Right atrium auricular region (tissue), 2 donors: ENCODE data around the gene SYNDIG1. TPM values are rescaled to one million over a fixed set of nuclear protein-coding genes. Genes with fewer than 3 reads are reported as not detected.

Experiments
- DNase-seq: peaks from one replicate; pipeline ENCODE4 v3.0.0-alpha.2; 2019; ENCODE audit warnings: low spot score
- H3K27ac ChIP-seq, 2 donors: fragments of 200-600 bp; sonication (generic); 1 replicate in 1 of 2; 2 replicates in 1 of 2; pipeline ENCODE4 v1.5.1; 2016 to 2019
- H3K27me3 ChIP-seq, 2 donors: fragments of 200-600 bp; sonication (generic); one replicate each; pipeline versions ENCODE4 v1.5.1 to v1.6.0; 2017 to 2019
- H3K36me3 ChIP-seq: fragments of 200-600 bp; sonication (generic); one replicate; pipeline ENCODE4 v1.5.1; 2016
- H3K4me1 ChIP-seq, 2 donors: fragments of 200-600 bp; sonication (generic); one replicate each; pipeline versions ENCODE4 v1.5.1 to v1.6.0; 2017 to 2019
- H3K4me3 ChIP-seq, 2 donors: fragments of 200-600 bp; sonication (generic); 1 replicate in 1 of 2; 2 replicates in 1 of 2; pipeline ENCODE4 v1.5.1; 2017 to 2019; ENCODE audit warnings: mild to moderate bottlenecking in 1 of 2, moderate library complexity in 1 of 2
- H3K9me3 ChIP-seq, 2 donors: fragments of 200-600 bp; sonication (generic); one replicate each; pipeline ENCODE4 v1.5.1; 2019
- total RNA-seq, 2 donors: library from RNA; depleted of rRNA; stranded (reverse); fragments of >200 nt; gene quantifications; one replicate each; pipeline ENCODE4 v1.1.0, GENCODE V29; 2016
- TF ChIP-seq, protein P1 (sequence below), 2 donors: fragments of 200-600 bp; sonication (generic); IDR thresholded peaks; one replicate each; pipeline ENCODE4 v1.5.1; 2019; ENCODE audit warnings: antibody characterized with exemption in 2 of 2

The SYNDIG1 gene
- total RNA-seq, 2 donors from 2014 or later = 21.7 to 38.1 TPM

DNA sequence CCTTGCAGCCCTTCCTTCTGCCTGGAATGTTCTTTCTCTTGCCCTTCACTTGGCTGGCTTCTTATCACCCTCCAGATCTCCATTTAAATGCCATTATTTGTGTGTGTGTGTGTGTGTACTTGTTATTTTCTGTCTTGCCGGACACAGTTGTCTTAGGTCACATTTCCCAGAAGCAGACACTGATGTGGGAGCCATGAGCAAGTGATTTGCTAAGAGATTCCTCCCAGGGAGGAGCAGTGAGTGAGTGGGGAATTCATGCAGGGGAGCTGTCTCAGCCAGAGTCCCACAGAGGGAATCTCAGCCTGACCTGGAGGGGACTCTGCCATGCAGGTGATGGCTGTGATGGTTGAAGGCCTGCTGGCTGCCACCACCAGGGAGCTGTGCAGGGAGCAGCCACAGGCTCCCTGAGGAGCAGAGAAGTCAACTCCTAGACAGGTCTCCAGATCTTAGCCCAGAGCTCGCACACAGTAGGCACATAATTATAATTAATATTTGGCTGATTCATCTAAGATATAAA is 96.5 kb downstream of the SYNDIG1 start:
- Histone ChIP-seq H3K9me3 (no peaks in the 10 kb centered on the region), H3K4me3 (no peak overlapping the region), H3K36me3 (no peaks in the 10 kb centered on the region), H3K4me1 (peaks cover 0 to 7% of the 10 kb centered on the region in 2 donors), H3K27ac (no peak overlapping the region), H3K27me3 (no peaks in the 10 kb centered on the region)
- no peak for DNase-seq
- TF ChIP-seq, protein P1, sequence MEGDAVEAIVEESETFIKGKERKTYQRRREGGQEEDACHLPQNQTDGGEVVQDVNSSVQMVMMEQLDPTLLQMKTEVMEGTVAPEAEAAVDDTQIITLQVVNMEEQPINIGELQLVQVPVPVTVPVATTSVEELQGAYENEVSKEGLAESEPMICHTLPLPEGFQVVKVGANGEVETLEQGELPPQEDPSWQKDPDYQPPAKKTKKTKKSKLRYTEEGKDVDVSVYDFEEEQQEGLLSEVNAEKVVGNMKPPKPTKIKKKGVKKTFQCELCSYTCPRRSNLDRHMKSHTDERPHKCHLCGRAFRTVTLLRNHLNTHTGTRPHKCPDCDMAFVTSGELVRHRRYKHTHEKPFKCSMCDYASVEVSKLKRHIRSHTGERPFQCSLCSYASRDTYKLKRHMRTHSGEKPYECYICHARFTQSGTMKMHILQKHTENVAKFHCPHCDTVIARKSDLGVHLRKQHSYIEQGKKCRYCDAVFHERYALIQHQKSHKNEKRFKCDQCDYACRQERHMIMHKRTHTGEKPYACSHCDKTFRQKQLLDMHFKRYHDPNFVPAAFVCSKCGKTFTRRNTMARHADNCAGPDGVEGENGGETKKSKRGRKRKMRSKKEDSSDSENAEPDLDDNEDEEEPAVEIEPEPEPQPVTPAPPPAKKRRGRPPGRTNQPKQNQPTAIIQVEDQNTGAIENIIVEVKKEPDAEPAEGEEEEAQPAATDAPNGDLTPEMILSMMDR (IDR thresholded peaks at IDR 0.05) = no peak

DNA sequence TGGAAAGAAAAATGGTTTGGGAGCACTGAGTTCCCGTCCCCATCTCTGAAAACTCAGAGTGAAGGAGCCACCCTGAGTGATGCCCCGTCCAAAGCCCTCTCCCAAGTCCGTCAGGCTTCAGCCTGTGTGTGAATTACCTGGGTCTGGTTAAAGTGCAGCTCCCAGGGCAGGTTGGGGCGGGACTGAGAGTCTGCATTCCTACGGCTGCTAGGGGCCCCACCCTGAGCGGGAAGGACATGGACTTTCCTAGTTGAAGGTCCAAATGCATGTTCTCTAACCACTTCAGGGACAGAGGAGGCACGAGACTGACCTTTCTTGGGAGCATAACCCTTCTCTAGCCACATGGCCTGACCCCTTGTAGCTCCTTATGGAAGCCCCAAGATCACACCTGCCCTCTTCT is 97.2 kb downstream of the SYNDIG1 start:
- no peaks in the 10 kb centered on the region for H3K4me1 ChIP-seq
- no peak for DNase-seq
- no peak overlapping the region for H3K27ac ChIP-seq
- no peaks in the 10 kb centered on the region for H3K36me3 ChIP-seq
- TF ChIP-seq, protein P1 (IDR thresholded peaks at IDR 0.05) = no peak
- H3K4me3 ChIP-seq = no peak overlapping the region
- no peaks in the 10 kb centered on the region for H3K9me3 ChIP-seq
- no peaks in the 10 kb centered on the region for H3K27me3 ChIP-seq

DNA sequence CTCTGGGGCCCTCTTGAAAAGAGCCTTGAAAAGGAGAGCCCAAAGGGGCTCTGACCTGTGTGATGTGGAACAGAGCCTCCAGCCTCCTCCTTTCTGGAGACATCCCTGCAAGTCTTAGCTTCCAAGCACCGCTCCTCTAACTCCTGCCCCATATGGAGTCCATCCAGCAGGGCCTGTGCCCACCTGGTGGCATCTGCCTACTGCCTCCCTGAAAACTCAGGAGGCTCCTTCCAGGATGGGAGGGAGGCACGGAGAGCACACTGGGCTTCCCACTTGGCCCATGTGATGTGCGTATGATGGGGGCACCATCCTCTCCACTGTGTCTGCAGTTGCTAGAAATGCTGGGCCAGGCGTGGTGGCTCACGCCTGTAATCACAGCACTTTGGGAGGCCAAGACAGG is 98.1 kb downstream of the SYNDIG1 start:
- Histone ChIP-seq H3K27me3 (no peaks in the 10 kb centered on the region), H3K27ac (no peak overlapping the region), H3K4me1 (no peaks in the 10 kb centered on the region), H3K4me3 (no peak overlapping the region), H3K9me3 (no peaks in the 10 kb centered on the region), H3K36me3 (no peaks in the 10 kb centered on the region)
- no peak for DNase-seq
- TF ChIP-seq, protein P1 (IDR thresholded peaks at IDR 0.05) = no peak

DNA sequence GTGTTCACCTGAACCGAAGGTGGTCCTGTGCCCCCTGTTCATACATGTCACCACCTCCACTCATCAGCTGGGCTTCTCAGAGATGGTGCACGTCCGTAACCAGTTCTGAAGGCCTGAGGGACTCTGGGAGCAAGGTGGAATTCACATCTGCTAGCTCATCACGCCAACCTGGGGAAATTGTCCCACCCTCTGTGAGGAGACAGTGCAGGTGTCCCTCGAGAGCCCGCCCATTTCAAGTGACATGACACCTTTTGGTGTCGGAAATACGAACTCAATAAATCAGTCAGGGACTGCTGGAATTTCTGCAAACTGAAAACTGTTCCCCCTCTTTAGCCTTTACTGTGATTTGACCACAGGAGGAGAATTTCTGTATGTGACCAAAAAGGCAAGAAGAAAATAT is 99.4 kb downstream of the SYNDIG1 start:
- Histone ChIP-seq H3K27me3 (no peaks in the 10 kb centered on the region), H3K27ac (no peak overlapping the region), H3K4me3 (no peak overlapping the region), H3K4me1 (no peaks in the 10 kb centered on the region), H3K9me3 (no peaks in the 10 kb centered on the region), H3K36me3 (no peaks in the 10 kb centered on the region)
- TF ChIP-seq, protein P1 (IDR thresholded peaks at IDR 0.05) = no peak
- DNase-seq = no peak

DNA sequence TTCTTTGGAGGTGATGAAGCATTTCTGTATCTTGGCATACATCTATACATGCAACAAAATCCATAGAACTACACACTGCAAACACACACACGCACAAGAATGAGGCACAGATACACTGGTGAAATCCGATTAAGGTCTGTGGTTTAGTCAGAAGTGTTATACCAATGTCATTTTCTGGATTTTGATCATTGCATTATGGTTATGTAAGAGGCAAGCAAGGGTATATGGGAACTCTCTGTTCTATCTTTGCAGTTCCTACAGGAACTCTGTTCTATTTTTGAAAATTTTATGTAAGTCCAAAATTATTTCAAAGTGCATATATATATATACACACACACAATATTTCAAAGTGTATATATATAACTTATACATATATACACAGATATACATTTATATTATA is 101.7 kb downstream of the SYNDIG1 start:
- H3K27me3 ChIP-seq = no peaks in the 10 kb centered on the region
- TF ChIP-seq, protein P1 (IDR thresholded peaks at IDR 0.05) = no peak
- no peaks in the 10 kb centered on the region for H3K36me3 ChIP-seq
- no peaks in the 10 kb centered on the region for H3K4me1 ChIP-seq
- DNase-seq = no peak
- H3K9me3 ChIP-seq = no peaks in the 10 kb centered on the region
- no peak overlapping the region for H3K4me3 ChIP-seq
- no peak overlapping the region for H3K27ac ChIP-seq

DNA sequence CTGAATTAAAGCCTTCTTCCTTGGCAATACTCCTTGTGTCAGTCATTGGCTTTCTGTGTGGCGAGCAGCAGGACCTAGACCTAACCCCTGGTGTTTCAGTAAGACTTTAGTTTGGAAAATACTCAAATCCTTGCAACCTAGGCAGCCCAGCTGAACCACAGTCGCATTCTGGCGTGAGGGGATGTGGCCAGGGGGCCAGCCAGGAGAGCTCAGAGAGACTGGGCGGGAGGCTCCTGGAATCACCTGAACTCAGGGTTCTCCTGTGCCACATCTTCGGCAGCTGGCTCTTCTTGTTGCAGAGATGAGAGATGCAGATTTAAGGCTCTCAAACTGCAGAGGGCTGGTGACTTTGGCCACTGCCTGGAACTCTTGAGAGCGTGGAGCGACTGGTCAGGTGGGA is 102.7 kb downstream of the SYNDIG1 start:
- DNase-seq = no peak
- Histone ChIP-seq H3K27me3 (no peaks in the 10 kb centered on the region), H3K9me3 (no peaks in the 10 kb centered on the region), H3K36me3 (no peaks in the 10 kb centered on the region), H3K27ac (no peak overlapping the region), H3K4me1 (no peaks in the 10 kb centered on the region), H3K4me3 (no peak overlapping the region)
- TF ChIP-seq, protein P1 (IDR thresholded peaks at IDR 0.05) = no peak
